Keratinocyte (primary cell): ENCODE results near the gene TMEM115. TPM values are rescaled to one million over a fixed set of nuclear protein-coding genes. Genes with fewer than 3 reads are reported as not detected.

Source experiments
- DNase-seq: peaks from one replicate; pipeline ENCODE4 v3.0.0-alpha.2; 2011; ENCODE audit warnings: low read depth, missing footprints, low spot score
- FAIRE-seq: peaks from 2 replicates; lab custom pipeline; 2011; peaks lifted over from hg19 to GRCh38; lab: Jason Lieb, UNC
- H2AFZ ChIP-seq: 2 replicates; pipeline ENCODE4 v1.6.0; 2012; ENCODE audit warnings: low read length, control low read depth, inconsistent platforms; ENCODE audit not compliant: control insufficient read depth
- H3K27ac ChIP-seq: 2 replicates; pipeline ENCODE4 v1.5.1; 2011; ENCODE audit warnings: low read length; ENCODE audit not compliant: control insufficient read depth, insufficient read depth
- H3K27me3 ChIP-seq: 3 replicates; pipeline ENCODE4 v1.6.0; 2011; ENCODE audit warnings: low read length; ENCODE audit not compliant: control insufficient read depth, insufficient read depth; ENCODE audit errors: extremely low read depth
- H3K36me3 ChIP-seq, 2 experiments: 2 replicates in 1 of 2; 3 replicates in 1 of 2; pipeline ENCODE4 v1.5.1; 2011; ENCODE audit warnings: low read length in 2 of 2, mild to moderate bottlenecking in 1 of 2; ENCODE audit not compliant: control insufficient read depth in 2 of 2, insufficient read depth in 2 of 2; ENCODE audit errors: extremely low read depth in 1 of 2
- H3K4me1 ChIP-seq: 3 replicates; pipeline ENCODE4 v1.5.1; 2011; ENCODE audit warnings: low read length; ENCODE audit not compliant: control insufficient read depth, insufficient read depth; ENCODE audit errors: extremely low read depth
- H3K4me2 ChIP-seq: 3 replicates; pipeline ENCODE4 v1.6.0; 2011; ENCODE audit warnings: low read depth, low read length; ENCODE audit not compliant: control insufficient read depth, insufficient read depth; ENCODE audit errors: extremely low read depth
- H3K4me3 ChIP-seq, 3 experiments: fragments of 200-600 bp in 1 of 3; sonication (generic) in 1 of 3; 2 replicates in 2 of 3; 3 replicates in 1 of 3; pipeline ENCODE4 v1.5.1; 2011 to 2016; ENCODE audit warnings: low read length in 3 of 3, mild to moderate bottlenecking in 3 of 3, control low read depth in 2 of 3, inconsistent platforms in 1 of 3, low read depth in 1 of 3, mixed read lengths in 1 of 3, mixed run types in 1 of 3, moderate library complexity in 1 of 3; ENCODE audit not compliant: control insufficient read depth in 2 of 3, insufficient read depth in 2 of 3; ENCODE audit errors: extremely low read depth in 1 of 3
- H3K79me2 ChIP-seq: 2 replicates; pipeline ENCODE4 v1.6.0; 2012; ENCODE audit warnings: low read length; ENCODE audit not compliant: control insufficient read depth, insufficient read depth
- H3K9ac ChIP-seq: 3 replicates; pipeline ENCODE4 v1.6.0; 2011; ENCODE audit warnings: low read length; ENCODE audit not compliant: control insufficient read depth, insufficient read depth; ENCODE audit errors: extremely low read depth
- H3K9me1 ChIP-seq: 3 replicates; pipeline ENCODE4 v1.6.0; 2011; ENCODE audit warnings: low read length; ENCODE audit not compliant: control insufficient read depth, insufficient read depth; ENCODE audit errors: extremely low read depth
- H3K9me3 ChIP-seq: 2 replicates; pipeline ENCODE4 v1.5.1; 2012; ENCODE audit warnings: low read depth, low read length; ENCODE audit not compliant: control insufficient read depth
- H4K20me1 ChIP-seq: 3 replicates; pipeline ENCODE4 v1.6.0; 2011; ENCODE audit warnings: low read length; ENCODE audit not compliant: control insufficient read depth, insufficient read depth; ENCODE audit errors: extremely low read depth
- EZH2 ChIP-seq: IDR thresholded peaks from one replicate; pipeline ENCODE4 v1.6.1; 2012; ENCODE audit warnings: inconsistent platforms, mild to moderate bottlenecking, low read length, moderate library complexity
- dilution Hi-C: fragments of 300-500 bp; cut with MboI; formaldehyde crosslinking; loops from one replicate; pipeline ENCODE4 v1.7.0; 2020; ENCODE audit warnings: low sequenced_read_pairs; ENCODE audit not compliant: extremely low pct_ligation_motif_present
- polyA plus RNA-seq, 5 experiments: library from polyadenylated mRNA; depleted of rRNA in 3 of 5; stranded (reverse) in 3 of 5; stranded (forward) in 1 of 5; unstranded in 1 of 5; fragments of >200 nt; gene quantifications; 1 replicate in 1 of 5; 2 replicates in 3 of 5; 3 replicates in 1 of 5; pipeline versions ENCODE4 v1.2.1 to v1.2.3, GENCODE V29; 2011 to 2012; ENCODE audit warnings: missing spikeins in 2 of 5, low read depth in 1 of 5, low replicate concordance in 1 of 5
- TF ChIP-seq, protein P1 (sequence below), 3 experiments: IDR thresholded peaks in 1 of 3; conservative IDR thresholded peaks in 1 of 3; optimal IDR thresholded peaks in 1 of 3; 2 replicates in 2 of 3; 3 replicates in 1 of 3; pipeline versions ENCODE3 to v1.5.1; 2011; ENCODE audit warnings: low read length in 3 of 3, mild to moderate bottlenecking in 3 of 3, moderate library complexity in 2 of 3, control low read depth in 1 of 3, inconsistent platforms in 1 of 3; ENCODE audit not compliant: insufficient read depth in 2 of 3; ENCODE audit errors: extremely low read depth in 1 of 3

Gene TMEM115
- polyA plus RNA-seq, 1 donor (not counting 4 experiments of a cell fraction or from before 2014, with no cell fraction given) = 22.4 TPM

DNA sequence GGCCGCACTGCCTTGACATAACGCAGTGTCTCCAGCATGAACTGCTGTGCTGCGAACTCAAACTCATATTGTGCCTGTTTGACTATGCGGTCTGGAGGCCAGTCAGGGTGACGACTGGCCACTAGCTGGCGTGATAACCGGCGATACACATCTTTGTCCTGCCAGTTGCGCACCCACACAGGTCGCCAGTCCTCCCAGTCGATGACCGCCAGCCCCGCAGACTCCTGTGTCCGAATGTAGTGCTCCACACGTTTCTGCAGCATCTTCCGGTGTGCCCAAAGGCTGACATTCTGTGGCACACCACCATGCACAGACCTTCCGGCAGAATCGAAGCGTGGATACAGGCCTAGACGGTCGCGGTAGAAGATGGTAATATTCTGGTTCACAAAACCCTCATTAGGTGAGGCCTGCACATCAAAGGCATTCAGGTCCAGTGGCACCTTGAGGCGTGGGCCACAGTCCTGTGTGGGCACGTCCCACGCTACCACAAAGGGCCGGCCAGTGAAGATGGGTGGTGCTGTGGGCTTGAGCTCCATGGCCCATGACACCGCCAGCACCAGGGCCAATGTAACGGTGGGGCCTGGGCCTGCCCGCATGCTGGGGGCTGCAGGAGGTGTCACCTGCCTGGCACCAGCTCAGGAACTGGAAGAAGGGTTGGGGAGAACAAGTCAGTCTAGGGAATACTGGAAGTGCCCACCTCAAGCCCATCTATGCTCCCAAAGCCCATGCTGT is 39.3 kb downstream of the TMEM115 start:
- H3K79me2 ChIP-seq = peaks cover 35% of the 10 kb centered on the region

DNA sequence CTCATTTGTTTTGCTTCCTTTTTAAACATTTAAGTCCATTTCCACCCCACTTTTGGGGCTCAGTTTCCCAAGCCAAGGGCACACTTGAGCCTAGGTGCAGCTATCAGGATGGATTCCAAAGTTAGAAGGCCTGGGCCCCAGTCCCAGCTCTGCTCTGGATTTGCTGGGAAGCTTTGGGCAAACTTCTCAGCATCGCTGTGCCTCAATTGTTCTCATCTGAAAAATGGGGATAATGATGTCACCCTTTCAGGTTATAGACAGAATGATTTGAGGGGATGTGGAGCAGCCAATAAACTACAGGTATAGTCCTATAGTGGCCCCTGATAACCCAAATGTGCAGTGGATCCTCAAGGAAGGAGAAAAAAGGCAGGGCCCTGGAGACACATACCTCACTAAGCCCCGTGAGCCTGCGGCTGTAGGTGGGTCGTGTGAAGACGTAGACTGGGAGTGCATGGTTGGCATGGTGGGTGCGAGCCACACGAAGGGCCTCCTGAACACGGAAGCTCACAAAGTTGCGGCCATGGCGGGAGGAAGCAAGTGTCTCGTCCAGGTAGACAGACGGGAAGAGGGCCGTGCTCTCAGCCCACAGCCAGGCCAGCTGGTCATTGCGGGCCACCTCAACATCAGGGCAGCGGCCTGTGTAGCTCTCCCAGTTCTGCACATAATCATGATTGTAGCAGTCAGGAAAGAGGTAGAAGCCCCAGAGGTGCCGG is 40.0 kb downstream of the TMEM115 start:
- Histone ChIP-seq H4K20me1 (no peaks in the 10 kb centered on the region), H3K36me3 (peaks cover 13 to 31% of the 10 kb centered on the region in 2 experiments), H3K4me3 (no peak overlapping the region), H3K4me1 (peaks cover 45% of the 10 kb centered on the region), H3K27me3 (no peaks in the 10 kb centered on the region), H3K9ac (no peak overlapping the region), H2AFZ (no peak overlapping the region), H3K9me1 (peaks cover 7% of the 10 kb centered on the region), H3K4me2 (no peak overlapping the region), H3K27ac (no peak overlapping the region), H3K9me3 (no peaks in the 10 kb centered on the region), H3K79me2 (peaks cover 35% of the 10 kb centered on the region)
- no peak for DNase-seq
- FAIRE-seq = no peak
- dilution Hi-C loops = no loop called here
- TF ChIP-seq, protein P1, sequence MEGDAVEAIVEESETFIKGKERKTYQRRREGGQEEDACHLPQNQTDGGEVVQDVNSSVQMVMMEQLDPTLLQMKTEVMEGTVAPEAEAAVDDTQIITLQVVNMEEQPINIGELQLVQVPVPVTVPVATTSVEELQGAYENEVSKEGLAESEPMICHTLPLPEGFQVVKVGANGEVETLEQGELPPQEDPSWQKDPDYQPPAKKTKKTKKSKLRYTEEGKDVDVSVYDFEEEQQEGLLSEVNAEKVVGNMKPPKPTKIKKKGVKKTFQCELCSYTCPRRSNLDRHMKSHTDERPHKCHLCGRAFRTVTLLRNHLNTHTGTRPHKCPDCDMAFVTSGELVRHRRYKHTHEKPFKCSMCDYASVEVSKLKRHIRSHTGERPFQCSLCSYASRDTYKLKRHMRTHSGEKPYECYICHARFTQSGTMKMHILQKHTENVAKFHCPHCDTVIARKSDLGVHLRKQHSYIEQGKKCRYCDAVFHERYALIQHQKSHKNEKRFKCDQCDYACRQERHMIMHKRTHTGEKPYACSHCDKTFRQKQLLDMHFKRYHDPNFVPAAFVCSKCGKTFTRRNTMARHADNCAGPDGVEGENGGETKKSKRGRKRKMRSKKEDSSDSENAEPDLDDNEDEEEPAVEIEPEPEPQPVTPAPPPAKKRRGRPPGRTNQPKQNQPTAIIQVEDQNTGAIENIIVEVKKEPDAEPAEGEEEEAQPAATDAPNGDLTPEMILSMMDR (optimal IDR thresholded peaks at IDR 0.05 in 1 of 3, IDR thresholded peaks at IDR 0.05 in 1 of 3, conservative IDR thresholded peaks at IDR 0.05 in 1 of 3; ENCODE audit: extremely low read depth in 1 of 3, insufficient read depth in 2 of 3, low read length in 3 of 3) = no peak
- TF ChIP-seq EZH2 = no peak

More for the DNA sequence above, 39.3 kb downstream of the TMEM115 start:
- TF ChIP-seq, protein P1 (optimal IDR thresholded peaks at IDR 0.05 in 1 of 3, IDR thresholded peaks at IDR 0.05 in 1 of 3, conservative IDR thresholded peaks at IDR 0.05 in 1 of 3; ENCODE audit: extremely low read depth in 1 of 3, insufficient read depth in 2 of 3, low read length in 3 of 3) = no peak
- TF ChIP-seq EZH2 = no peak
- Histone ChIP-seq H3K9ac (peak overlapping the region; percentile 98), H3K27ac (peak overlapping the region; percentile 99), H3K36me3 (peaks cover 15 to 34% of the 10 kb centered on the region in 2 experiments), H3K4me2 (peak overlapping the region; percentile 99), H2AFZ (no peak overlapping the region), H3K27me3 (no peaks in the 10 kb centered on the region), H3K4me1 (peaks cover 45% of the 10 kb centered on the region), H3K9me1 (peaks cover 7% of the 10 kb centered on the region), H3K9me3 (no peaks in the 10 kb centered on the region), H4K20me1 (no peaks in the 10 kb centered on the region), H3K4me3 (peak overlapping the region; percentile 52 to 89 (median 84))
- DNase-seq (no peak), FAIRE-seq (no peak)
- dilution Hi-C loops = no loop called here
